Activated T-helper 1 cell treated with anti-CD3 and anti-CD28 coated beads, Interleukin-12 subunit alpha, Interleukin-12 subunit beta, Interleukin-2, Interleukin-4 antibody, amounts not matched to agents 30 ng/mL and 10 ng/mL and 1 ng/mL, durations not matched to agents 14 hours and 24 hours and 36 hours (primary cell): Measurements from ENCODE around the gene DHRS4. TPM values are rescaled to one million over a fixed set of nuclear protein-coding genes. Genes with fewer than 3 reads are reported as not detected.
"Not testable (repeated sequence)": the region's sequence is repeated elsewhere in the genome, so short reads cannot be mapped to it uniquely, and the experiment has no call there.

Source experiments
- DNase-seq: peaks from one replicate; pipeline ENCODE4 v3.0.0; 2021; ENCODE audit warnings: low spot score
- H3K27ac Mint-ChIP-seq: one replicate; pipeline ENCODE4 v1.8.0; 2021; ENCODE audit warnings: mild to moderate bottlenecking, mixed read lengths
- H3K27me3 Mint-ChIP-seq: one replicate; pipeline ENCODE4 v1.8.0; 2022; ENCODE audit warnings: mild to moderate bottlenecking, moderate library complexity, mixed read lengths; ENCODE audit not compliant: insufficient read depth
- H3K36me3 Mint-ChIP-seq: one replicate; pipeline ENCODE4 v1.8.0; 2021; ENCODE audit warnings: low read depth, mixed read lengths
- H3K4me1 Mint-ChIP-seq: one replicate; pipeline ENCODE4 v1.8.0; 2021; ENCODE audit warnings: low read depth, mixed read lengths
- H3K4me3 Mint-ChIP-seq: one replicate; pipeline ENCODE4 v1.8.0; 2021; ENCODE audit warnings: mild to moderate bottlenecking, moderate library complexity, mixed read lengths
- H3K9me3 Mint-ChIP-seq: one replicate; pipeline ENCODE4 v1.8.0; 2021; ENCODE audit warnings: mixed read lengths
- intact Hi-C: fragments of 100-400 bp; cut with micrococcal nuclease; formaldehyde crosslinking; loops from one replicate; pipeline ENCODE4 v1.15.1; 2024
- total RNA-seq: library from RNA; stranded (reverse); gene quantifications from 2 replicates; pipeline ENCODE4 v1.2.3, GENCODE V29; 2022

Gene DHRS4
- total RNA-seq, 1 donor from 2014 or later: 18.4 TPM

GRCh38 chr14:23973178-23973577 is 19.6 kb downstream of the DHRS4 start:
- H3K27ac Mint-ChIP-seq, intact Hi-C loops, DNase-seq, H3K9me3 Mint-ChIP-seq, H3K4me1 Mint-ChIP-seq, H3K4me3 Mint-ChIP-seq, H3K27me3 Mint-ChIP-seq: not testable (repeated sequence)
- peaks cover 12% of the 10 kb centered on the region for H3K36me3 Mint-ChIP-seq

GRCh38 chr14:23974041-23974440 is 20.5 kb downstream of the DHRS4 start:
- H3K4me1 Mint-ChIP-seq, DNase-seq, H3K4me3 Mint-ChIP-seq, H3K27ac Mint-ChIP-seq, H3K27me3 Mint-ChIP-seq, H3K9me3 Mint-ChIP-seq: not testable (repeated sequence)
- peaks cover 12% of the 10 kb centered on the region for H3K36me3 Mint-ChIP-seq
- intact Hi-C loops: loop anchor here (1.0 kb wide), 1 partner anchor 40 kb away; no protein-coding TSS in a partner anchor

- intact Hi-C loops, H3K9me3 Mint-ChIP-seq, H3K27me3 Mint-ChIP-seq, H3K4me3 Mint-ChIP-seq, H3K27ac Mint-ChIP-seq, DNase-seq, H3K4me1 Mint-ChIP-seq: not testable (repeated sequence)
- peaks cover 13% of the 10 kb centered on the region for H3K36me3 Mint-ChIP-seq
These were observed 23.6 kb downstream of the DHRS4 start for GRCh38 chr14:23977208-23977607.

- H3K36me3 Mint-ChIP-seq, H3K4me3 Mint-ChIP-seq, intact Hi-C loops, H3K27ac Mint-ChIP-seq, H3K4me1 Mint-ChIP-seq, H3K27me3 Mint-ChIP-seq, H3K9me3 Mint-ChIP-seq, DNase-seq: not testable (repeated sequence)
These were observed 28.6 kb downstream of the DHRS4 start for GRCh38 chr14:23981951-23982813.

- no peaks in the 10 kb centered on the region for H3K27me3 Mint-ChIP-seq
- intact Hi-C loops: loop anchor here (5.0 kb wide), 1 partner anchor 107 kb away; the partner anchor contains the start of gene PCK2
- H3K36me3 Mint-ChIP-seq: peaks cover 3% of the 10 kb centered on the region
- DNase-seq: no peak
- no peak overlapping the region for H3K27ac Mint-ChIP-seq
- no peaks in the 10 kb centered on the region for H3K9me3 Mint-ChIP-seq
- peaks cover 25% of the 10 kb centered on the region for H3K4me1 Mint-ChIP-seq
- H3K4me3 Mint-ChIP-seq: no peak overlapping the region
These were observed 31.5 kb downstream of the DHRS4 start for GRCh38 chr14:23984891-23985602.

- H3K27me3 Mint-ChIP-seq, H3K9me3 Mint-ChIP-seq, H3K36me3 Mint-ChIP-seq, DNase-seq: not testable (repeated sequence)
- intact Hi-C loops: loop anchor here (1.0 to 5.0 kb wide), 3 partner anchors 26 to 126 kb away; partner anchors contain the start of genes DCAF11, NRL and PCK2
- peak overlapping the region; percentile 83 for H3K4me3 Mint-ChIP-seq
- peak overlapping the region; percentile 67 for H3K27ac Mint-ChIP-seq
- peaks cover 25% of the 10 kb centered on the region for H3K4me1 Mint-ChIP-seq
These were observed 34.6 kb downstream of the DHRS4 start for GRCh38 chr14:23988223-23988606.

GRCh38 chr14:23988607-23989363 is 35.2 kb downstream of the DHRS4 start, which contains the start of gene DHRS4L2:
DHRS4L2 (plus strand) TSS chr14:23988929; CDS start chr14:23988948, 19 bp downstream.
- not testable (repeated sequence) for H3K36me3 Mint-ChIP-seq, H3K27me3 Mint-ChIP-seq, H3K9me3 Mint-ChIP-seq
- intact Hi-C loops: loop anchor here (1.0 to 5.0 kb wide), 4 partner anchors 26 to 126 kb away; partner anchors contain the start of genes DCAF11, NRL and PCK2
- H3K27ac Mint-ChIP-seq: peak within 1 kb of the TSS; percentile 88
- DNase-seq: peak; percentile 82
- H3K4me1 Mint-ChIP-seq: peaks cover 25% of the 10 kb centered on the region
- peak within 1 kb of the TSS; percentile 83 for H3K4me3 Mint-ChIP-seq

- Mint-ChIP-seq H3K4me3 (peak overlapping the region; percentile 83), H3K4me1 (peaks cover 25% of the 10 kb centered on the region), H3K27ac (peak overlapping the region; percentile 88)
- DNase-seq, H3K36me3 Mint-ChIP-seq, H3K27me3 Mint-ChIP-seq, H3K9me3 Mint-ChIP-seq: not testable (repeated sequence)
- intact Hi-C loops: loop anchor here (1.0 to 5.0 kb wide), 2 partner anchors 63 to 102 kb away; partner anchors contain the start of gene PCK2
These were observed 36.3 kb downstream of the DHRS4 start for GRCh38 chr14:23989734-23990445.

GRCh38 chr14:23990961-23991360 is 37.4 kb downstream of the DHRS4 start:
- H3K9me3 Mint-ChIP-seq, H3K36me3 Mint-ChIP-seq, H3K4me3 Mint-ChIP-seq, DNase-seq, H3K27ac Mint-ChIP-seq, H3K27me3 Mint-ChIP-seq, intact Hi-C loops: not testable (repeated sequence)
- H3K4me1 Mint-ChIP-seq: peaks cover 25% of the 10 kb centered on the region

GRCh38 chr14:23993042-23993441 is 39.5 kb downstream of the DHRS4 start:
- H3K4me1 Mint-ChIP-seq: peaks cover 17% of the 10 kb centered on the region
- H3K9me3 Mint-ChIP-seq, intact Hi-C loops, H3K4me3 Mint-ChIP-seq, H3K36me3 Mint-ChIP-seq, H3K27ac Mint-ChIP-seq, DNase-seq, H3K27me3 Mint-ChIP-seq: not testable (repeated sequence)

GRCh38 chr14:23996009-23996408 is 42.4 kb downstream of the DHRS4 start:
- H3K36me3 Mint-ChIP-seq, H3K9me3 Mint-ChIP-seq, DNase-seq, H3K4me3 Mint-ChIP-seq, H3K4me1 Mint-ChIP-seq, intact Hi-C loops, H3K27ac Mint-ChIP-seq, H3K27me3 Mint-ChIP-seq: not testable (repeated sequence)

GRCh38 chr14:23996825-23997224 is 43.3 kb downstream of the DHRS4 start:
- H3K9me3 Mint-ChIP-seq, H3K36me3 Mint-ChIP-seq, DNase-seq, intact Hi-C loops, H3K4me1 Mint-ChIP-seq, H3K27me3 Mint-ChIP-seq, H3K27ac Mint-ChIP-seq, H3K4me3 Mint-ChIP-seq: not testable (repeated sequence)
